Putamen (tissue), 1 donor: ENCODE data around the gene DIP2C.

ENCODE experiments used
- DNase-seq: peaks from one replicate; pipeline ENCODE4 v3.0.0-alpha.2; 2016; ENCODE audit warnings: low spot score

DIP2C gene

GRCh38 chr10:498760-499435 is 190.6 kb downstream of the DIP2C start:
- no peak for DNase-seq

- no peak for DNase-seq
These were observed 191.5 kb downstream of the DIP2C start for GRCh38 chr10:497898-498451.

GRCh38 chr10:497289-497688 is 192.2 kb downstream of the DIP2C start:
- no peak for DNase-seq

GRCh38 chr10:494556-494955 is 194.9 kb downstream of the DIP2C start:
- no peak for DNase-seq

- no peak for DNase-seq
These were observed 195.3 kb downstream of the DIP2C start for GRCh38 chr10:494149-494542.

- DNase-seq = no peak
These were observed 195.9 kb downstream of the DIP2C start for GRCh38 chr10:493391-494148.

- no peak for DNase-seq
These were observed 196.6 kb downstream of the DIP2C start for GRCh38 chr10:492836-493235.

- DNase-seq = no peak
These were observed 197.6 kb downstream of the DIP2C start for GRCh38 chr10:491667-492424.

GRCh38 chr10:490891-491571 is 198.4 kb downstream of the DIP2C start:
- peak; percentile 70 for DNase-seq

GRCh38 chr10:490256-490655 is 199.2 kb downstream of the DIP2C start:
- no peak for DNase-seq

- DNase-seq = no peak
These were observed 200.1 kb downstream of the DIP2C start for GRCh38 chr10:489330-489729.

- DNase-seq = no peak
These were observed 200.6 kb downstream of the DIP2C start for GRCh38 chr10:488933-489215.

- no peak for DNase-seq
These were observed 201.2 kb downstream of the DIP2C start for GRCh38 chr10:488081-488932.

- DNase-seq = no peak
These were observed 202.7 kb downstream of the DIP2C start for GRCh38 chr10:486666-487322.

GRCh38 chr10:486206-486605 is 203.3 kb downstream of the DIP2C start:
- no peak for DNase-seq

GRCh38 chr10:485776-486175 is 203.7 kb downstream of the DIP2C start:
- no peak for DNase-seq

GRCh38 chr10:484925-485661 is 204.4 kb downstream of the DIP2C start:
- no peak for DNase-seq

GRCh38 chr10:484441-484924 is 205.0 kb downstream of the DIP2C start:
- DNase-seq = no peak

- DNase-seq = no peak
These were observed 206.2 kb downstream of the DIP2C start for GRCh38 chr10:483261-483660.

- DNase-seq = no peak
These were observed 206.6 kb downstream of the DIP2C start for GRCh38 chr10:482848-483247.
